ENCODE data around the gene JMJD8.

JMJD8 gene

DNA sequence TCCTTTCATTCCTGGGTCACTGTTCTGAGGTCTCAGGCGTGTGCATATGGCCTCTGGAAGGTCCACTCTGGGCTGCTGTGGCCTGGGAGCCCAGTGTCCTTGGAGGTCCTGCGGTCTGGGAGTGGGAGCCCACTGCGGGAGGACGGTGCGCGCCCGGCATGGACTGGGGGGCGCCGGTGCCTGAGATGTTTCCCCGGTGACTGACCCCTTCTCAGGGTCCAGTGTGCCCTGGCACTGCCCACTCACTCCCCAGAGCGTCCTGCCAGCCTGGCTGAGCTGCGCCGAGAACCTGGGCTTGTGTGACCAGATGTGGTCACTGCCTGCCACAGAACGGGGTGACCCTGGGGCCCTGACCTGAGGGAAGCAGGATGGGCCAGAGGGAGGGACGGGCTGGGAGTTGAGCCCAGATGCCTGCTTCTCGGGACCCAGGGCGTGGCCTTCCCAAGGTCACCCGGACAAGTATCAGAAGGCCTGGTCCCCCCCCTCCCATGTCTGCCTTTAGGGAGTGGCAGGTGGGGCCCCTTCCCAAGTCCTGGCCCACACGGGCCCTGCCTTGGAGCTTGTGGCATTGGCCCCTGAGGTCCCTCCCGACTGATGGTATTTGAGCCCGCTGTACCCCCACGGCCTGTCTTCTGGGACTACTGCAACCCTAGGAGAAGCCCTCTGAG is 9.8 kb downstream of the JMJD8 start:
- no peak overlapping the region for H2BK120ac ChIP-seq (ENCODE audit: low read depth, low read length)
- no peaks in the 10 kb centered on the region for H3K27me3 ChIP-seq (ENCODE audit: insufficient read depth, low read length, poor library complexity)
- H3K56ac ChIP-seq (ENCODE audit: low read length), result no peak overlapping the region
- no peak overlapping the region for H4K8ac ChIP-seq (ENCODE audit: low read depth, low read length)
- no peak overlapping the region for H3K18ac ChIP-seq (ENCODE audit: low read length)
- H3K4me3 ChIP-seq (ENCODE audit: low read length), result no peak overlapping the region
- H3K4ac ChIP-seq (ENCODE audit: low read depth, low read length), result no peak overlapping the region
- H2BK15ac ChIP-seq (replicated peaks; ENCODE audit: low read depth), result no peak overlapping the region
- DNase-seq, result no peak
- H3K9ac ChIP-seq (ENCODE audit: low read length), result no peak overlapping the region
- no peak overlapping the region for H3K27ac ChIP-seq (ENCODE audit: low read depth, low read length)
- no peak overlapping the region for H2BK5ac ChIP-seq (ENCODE audit: low read length)
- H3K4me2 ChIP-seq (ENCODE audit: low read length), result no peak overlapping the region
- H3K23ac ChIP-seq (ENCODE audit: low read length), result no peak overlapping the region
- peaks cover 21% of the 10 kb centered on the region for H3K36me3 ChIP-seq (ENCODE audit: control insufficient read depth, insufficient read depth, low read length)
- no peak overlapping the region for H2AK5ac ChIP-seq (ENCODE audit: low read length)
- no CpG with 5 or more reads among the region's 22 CpGs for WGBS (ENCODE audit: extremely low coverage, insufficient coverage, low lambda C conversion rate)
- H4K5ac ChIP-seq (ENCODE audit: low read length), result no peak overlapping the region
- peaks cover 1% of the 10 kb centered on the region for H3K79me1 ChIP-seq (ENCODE audit: low read length)
- H3K79me2 ChIP-seq (ENCODE audit: control insufficient read depth, insufficient read depth, low read length), result peaks cover under 1% of the 10 kb centered on the region
- peaks cover 5% of the 10 kb centered on the region for H3K4me1 ChIP-seq (ENCODE audit: control insufficient read depth, low read depth, low read length)

- Histone ChIP-seq H3K79me2 (ENCODE audit: control insufficient read depth, insufficient read depth, low read length) (peaks cover 9% of the 10 kb centered on the region), H2BK15ac (replicated peaks; ENCODE audit: low read depth) (no peak overlapping the region), H4K8ac (ENCODE audit: low read depth, low read length) (no peak overlapping the region), H4K5ac (ENCODE audit: low read length) (no peak overlapping the region), H3K4me3 (ENCODE audit: low read length) (no peak overlapping the region), H3K27me3 (ENCODE audit: insufficient read depth, low read length, poor library complexity) (no peaks in the 10 kb centered on the region), H3K56ac (ENCODE audit: low read length) (no peak overlapping the region), H3K18ac (ENCODE audit: low read length) (no peak overlapping the region), H3K9ac (ENCODE audit: low read length) (no peak overlapping the region), H3K27ac (ENCODE audit: low read depth, low read length) (no peak overlapping the region), H2BK5ac (ENCODE audit: low read length) (no peak overlapping the region), H3K4me2 (ENCODE audit: low read length) (no peak overlapping the region), H3K79me1 (ENCODE audit: low read length) (peaks cover 9% of the 10 kb centered on the region), H3K23ac (ENCODE audit: low read length) (no peak overlapping the region), H3K36me3 (ENCODE audit: control insufficient read depth, insufficient read depth, low read length) (peaks cover 22% of the 10 kb centered on the region), H2BK120ac (ENCODE audit: low read depth, low read length) (no peak overlapping the region), H3K4ac (ENCODE audit: low read depth, low read length) (no peak overlapping the region), H3K4me1 (ENCODE audit: control insufficient read depth, low read depth, low read length) (peaks cover 5% of the 10 kb centered on the region), H2AK5ac (ENCODE audit: low read length) (no peak overlapping the region)
- no CpG with 5 or more reads among the region's 18 CpGs for WGBS (ENCODE audit: extremely low coverage, insufficient coverage, low lambda C conversion rate)
- DNase-seq, result no peak
These were observed 10.6 kb downstream of the JMJD8 start for GRCh38 chr16:673399-673991.

GRCh38 chr16:672851-673250 is 11.3 kb downstream of the JMJD8 start:
- H3K18ac ChIP-seq (ENCODE audit: low read length), result no peak overlapping the region
- no peak overlapping the region for H3K4ac ChIP-seq (ENCODE audit: low read depth, low read length)
- no peak overlapping the region for H3K56ac ChIP-seq (ENCODE audit: low read length)
- H3K27ac ChIP-seq (ENCODE audit: low read depth, low read length), result no peak overlapping the region
- H3K23ac ChIP-seq (ENCODE audit: low read length), result no peak overlapping the region
- no peak overlapping the region for H4K5ac ChIP-seq (ENCODE audit: low read length)
- H3K4me3 ChIP-seq (ENCODE audit: low read length), result no peak overlapping the region
- DNase-seq, result no peak
- H3K4me1 ChIP-seq (ENCODE audit: control insufficient read depth, low read depth, low read length), result peaks cover 5% of the 10 kb centered on the region
- H3K4me2 ChIP-seq (ENCODE audit: low read length), result no peak overlapping the region
- no peak overlapping the region for H2AK5ac ChIP-seq (ENCODE audit: low read length)
- H4K8ac ChIP-seq (ENCODE audit: low read depth, low read length), result no peak overlapping the region
- H3K79me2 ChIP-seq (ENCODE audit: control insufficient read depth, insufficient read depth, low read length), result peaks cover 12% of the 10 kb centered on the region
- H3K27me3 ChIP-seq (ENCODE audit: insufficient read depth, low read length, poor library complexity), result no peaks in the 10 kb centered on the region
- no peak overlapping the region for H2BK5ac ChIP-seq (ENCODE audit: low read length)
- peaks cover 9% of the 10 kb centered on the region for H3K79me1 ChIP-seq (ENCODE audit: low read length)
- H2BK120ac ChIP-seq (ENCODE audit: low read depth, low read length), result no peak overlapping the region
- no CpG with 5 or more reads among the region's 21 CpGs for WGBS (ENCODE audit: extremely low coverage, insufficient coverage, low lambda C conversion rate)
- no peak overlapping the region for H2BK15ac ChIP-seq (replicated peaks; ENCODE audit: low read depth)
- H3K36me3 ChIP-seq (ENCODE audit: control insufficient read depth, insufficient read depth, low read length), result peaks cover 22% of the 10 kb centered on the region
- H3K9ac ChIP-seq (ENCODE audit: low read length), result no peak overlapping the region

DNA sequence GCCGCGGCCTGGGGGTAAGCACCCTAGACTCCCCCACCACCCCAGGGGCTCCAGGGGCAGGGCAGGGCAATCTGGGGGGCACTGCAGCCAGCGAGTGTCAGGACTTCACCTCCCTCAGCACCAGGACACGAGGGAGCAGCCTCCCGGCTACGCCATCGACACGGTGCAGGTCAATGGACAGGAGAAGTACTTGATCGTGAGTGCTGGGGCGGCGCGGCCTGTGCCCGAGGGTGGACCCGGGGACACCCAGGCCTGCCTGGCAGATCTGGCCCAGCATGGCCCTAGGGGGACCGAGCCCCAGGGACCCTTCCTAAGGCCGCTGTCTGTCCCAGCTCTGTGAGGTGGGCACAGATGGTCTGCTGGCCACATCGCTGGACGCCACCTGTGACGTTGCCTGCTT is 11.8 kb downstream of the JMJD8 start:
- no peak overlapping the region for H3K27ac ChIP-seq (ENCODE audit: low read depth, low read length)
- no peak overlapping the region for H3K23ac ChIP-seq (ENCODE audit: low read length)
- peaks cover 5% of the 10 kb centered on the region for H3K4me1 ChIP-seq (ENCODE audit: control insufficient read depth, low read depth, low read length)
- H3K79me2 ChIP-seq (ENCODE audit: control insufficient read depth, insufficient read depth, low read length), result peaks cover 12% of the 10 kb centered on the region
- H4K8ac ChIP-seq (ENCODE audit: low read depth, low read length), result no peak overlapping the region
- no peak overlapping the region for H3K56ac ChIP-seq (ENCODE audit: low read length)
- no peak overlapping the region for H3K18ac ChIP-seq (ENCODE audit: low read length)
- no CpG with 5 or more reads among the region's 19 CpGs for WGBS (ENCODE audit: extremely low coverage, insufficient coverage, low lambda C conversion rate)
- no peak overlapping the region for H2AK5ac ChIP-seq (ENCODE audit: low read length)
- no peak overlapping the region for H2BK120ac ChIP-seq (ENCODE audit: low read depth, low read length)
- H2BK15ac ChIP-seq (replicated peaks; ENCODE audit: low read depth), result no peak overlapping the region
- peaks cover 9% of the 10 kb centered on the region for H3K79me1 ChIP-seq (ENCODE audit: low read length)
- no peak overlapping the region for H4K5ac ChIP-seq (ENCODE audit: low read length)
- peaks cover 22% of the 10 kb centered on the region for H3K36me3 ChIP-seq (ENCODE audit: control insufficient read depth, insufficient read depth, low read length)
- H2BK5ac ChIP-seq (ENCODE audit: low read length), result no peak overlapping the region
- no peak overlapping the region for H3K4ac ChIP-seq (ENCODE audit: low read depth, low read length)
- no peak for DNase-seq
- no peak overlapping the region for H3K4me3 ChIP-seq (ENCODE audit: low read length)
- H3K9ac ChIP-seq (ENCODE audit: low read length), result no peak overlapping the region
- H3K4me2 ChIP-seq (ENCODE audit: low read length), result no peak overlapping the region
- H3K27me3 ChIP-seq (ENCODE audit: insufficient read depth, low read length, poor library complexity), result no peaks in the 10 kb centered on the region

GRCh38 chr16:671353-672131 is 12.6 kb downstream of the JMJD8 start:
- no peak overlapping the region for H2BK15ac ChIP-seq (replicated peaks; ENCODE audit: low read depth)
- no peak for DNase-seq
- H2AK5ac ChIP-seq (ENCODE audit: low read length), result no peak overlapping the region
- H3K36me3 ChIP-seq (ENCODE audit: control insufficient read depth, insufficient read depth, low read length), result peaks cover 22% of the 10 kb centered on the region
- no peak overlapping the region for H3K4ac ChIP-seq (ENCODE audit: low read depth, low read length)
- H3K4me2 ChIP-seq (ENCODE audit: low read length), result no peak overlapping the region
- no peak overlapping the region for H3K9ac ChIP-seq (ENCODE audit: low read length)
- no peak overlapping the region for H4K8ac ChIP-seq (ENCODE audit: low read depth, low read length)
- H3K4me3 ChIP-seq (ENCODE audit: low read length), result no peak overlapping the region
- H3K79me1 ChIP-seq (ENCODE audit: low read length), result peaks cover 9% of the 10 kb centered on the region
- H2BK5ac ChIP-seq (ENCODE audit: low read length), result no peak overlapping the region
- H3K27ac ChIP-seq (ENCODE audit: low read depth, low read length), result no peak overlapping the region
- no peak overlapping the region for H3K23ac ChIP-seq (ENCODE audit: low read length)
- no peak overlapping the region for H4K5ac ChIP-seq (ENCODE audit: low read length)
- H3K4me1 ChIP-seq (ENCODE audit: control insufficient read depth, low read depth, low read length), result peaks cover 5% of the 10 kb centered on the region
- no peaks in the 10 kb centered on the region for H3K27me3 ChIP-seq (ENCODE audit: insufficient read depth, low read length, poor library complexity)
- peaks cover 12% of the 10 kb centered on the region for H3K79me2 ChIP-seq (ENCODE audit: control insufficient read depth, insufficient read depth, low read length)
- H3K18ac ChIP-seq (ENCODE audit: low read length), result no peak overlapping the region
- no peak overlapping the region for H2BK120ac ChIP-seq (ENCODE audit: low read depth, low read length)
- H3K56ac ChIP-seq (ENCODE audit: low read length), result no peak overlapping the region
- WGBS (ENCODE audit: extremely low coverage, insufficient coverage, low lambda C conversion rate), result no CpG with 5 or more reads among the region's 40 CpGs

All from mesendoderm (in vitro differentiated cells).